ENCODE results near the gene FASTKD3. TPM values are rescaled to one million over a fixed set of nuclear protein-coding genes. Genes with fewer than 3 reads are reported as not detected.
A peak's percentile ranks its signal among the peaks of the same experiment; 100 is the strongest.

FASTKD3 gene
- total and polyA plus RNA-seq, 2 donors (not counting 3 experiments of a cell fraction or from before 2014, with no cell fraction given), result 5.5 to 9.6 TPM

- no TSS peak for BruUV-seq (replicated peaks)
- CTCF ChIA-PET, result interaction anchor here (0.6 to 1.7 kb wide), 2 partner anchors 30 to 1090 kb away, joined by 3 to 7 read pairs; no protein-coding TSS in a partner anchor
These were observed 12.0 kb downstream of the FASTKD3 start for GRCh38 chr5:7856855-7857254.

More at GRCh38 chr5:7856855-7857254, 12.0 kb downstream of the FASTKD3 start:
- no peak for TF ChIP-seq GATA2 (IDR thresholded peaks at IDR 0.05; ENCODE audit: insufficient read depth, insufficient read length, low read depth, low read length)
- no peak for TF ChIP-seq MYC (IDR thresholded peaks at IDR 0.05; ENCODE audit: low read depth, low read length)
- peak; percentile 37 to 47 for TF ChIP-seq CTCF (IDR thresholded peaks at IDR 0.05; ENCODE audit: extremely low read depth in 1 of 2, insufficient read depth in 1 of 2, low read depth in 1 of 2, low read length in 2 of 2)
- TF ChIP-seq MAX (IDR thresholded peaks at IDR 0.05; ENCODE audit: insufficient read depth, insufficient read length), result no peak
- Histone ChIP-seq H2AFZ (ENCODE audit: low read depth, low read length) (no peak overlapping the region), H3K79me2 (ENCODE audit: control insufficient read depth, insufficient read depth, low read length) (no peaks in the 10 kb centered on the region), H3K27me3 (ENCODE audit: control insufficient read depth in 2 of 2, insufficient read depth in 2 of 2, low read length in 2 of 2) (peaks cover 0 to under 1% of the 10 kb centered on the region in 2 experiments), H3K4me3 (replicated peaks in 1 of 3; ENCODE audit: insufficient read depth in 1 of 3, low read depth in 1 of 3, low read length in 3 of 3) (no peak overlapping the region), H4K20me1 (replicated peaks; ENCODE audit: control insufficient read depth, extremely low read depth, insufficient read depth, low read length) (no peaks in the 10 kb centered on the region), H3K4me1 (ENCODE audit: control insufficient read depth, extremely low read depth, insufficient read depth, low read length) (no peaks in the 10 kb centered on the region), H3K9me1 (replicated peaks; ENCODE audit: control insufficient read depth, extremely low read depth, insufficient read depth, low read length) (no peaks in the 10 kb centered on the region), H3K4me2 (ENCODE audit: insufficient read depth, low read length) (no peak overlapping the region), H3K9ac (replicated peaks; ENCODE audit: extremely low read depth, insufficient read depth, low read length) (no peak overlapping the region), H3K27ac (ENCODE audit: insufficient read depth, low read depth, low read length) (no peak overlapping the region), H3K36me3 (ENCODE audit: control insufficient read depth in 2 of 2, extremely low read depth in 1 of 2, insufficient read depth in 2 of 2, low read length in 2 of 2) (peaks cover 4 to 6% of the 10 kb centered on the region in 2 experiments), H3K9me3 (replicated peaks; ENCODE audit: control insufficient read depth, insufficient read depth, low read length) (no peaks in the 10 kb centered on the region)
- POLR2A ChIA-PET, result no interaction called here
- DNase-seq (ENCODE audit: low read depth, low spot score) (peak; percentile 13), FAIRE-seq (no peak)
- intact Hi-C loops (cut with micrococcal nuclease) (loop anchor here (5.0 to 10.0 kb wide), 2 partner anchors 100 to 1092 kb away; no protein-coding TSS in a partner anchor), dilution Hi-C loops (cut with MboI; ENCODE audit: extremely low pct_ligation_motif_present, low sequenced_read_pairs) (no loop called here)
